Stromal cell of bone marrow (primary cell): Measurements from ENCODE around the gene UVSSA.

Experiments used
- DNase-seq: peaks from one replicate; pipeline ENCODE4 v3.0.0-alpha.2; 2012; ENCODE audit warnings: low read depth

The UVSSA gene, protein sequence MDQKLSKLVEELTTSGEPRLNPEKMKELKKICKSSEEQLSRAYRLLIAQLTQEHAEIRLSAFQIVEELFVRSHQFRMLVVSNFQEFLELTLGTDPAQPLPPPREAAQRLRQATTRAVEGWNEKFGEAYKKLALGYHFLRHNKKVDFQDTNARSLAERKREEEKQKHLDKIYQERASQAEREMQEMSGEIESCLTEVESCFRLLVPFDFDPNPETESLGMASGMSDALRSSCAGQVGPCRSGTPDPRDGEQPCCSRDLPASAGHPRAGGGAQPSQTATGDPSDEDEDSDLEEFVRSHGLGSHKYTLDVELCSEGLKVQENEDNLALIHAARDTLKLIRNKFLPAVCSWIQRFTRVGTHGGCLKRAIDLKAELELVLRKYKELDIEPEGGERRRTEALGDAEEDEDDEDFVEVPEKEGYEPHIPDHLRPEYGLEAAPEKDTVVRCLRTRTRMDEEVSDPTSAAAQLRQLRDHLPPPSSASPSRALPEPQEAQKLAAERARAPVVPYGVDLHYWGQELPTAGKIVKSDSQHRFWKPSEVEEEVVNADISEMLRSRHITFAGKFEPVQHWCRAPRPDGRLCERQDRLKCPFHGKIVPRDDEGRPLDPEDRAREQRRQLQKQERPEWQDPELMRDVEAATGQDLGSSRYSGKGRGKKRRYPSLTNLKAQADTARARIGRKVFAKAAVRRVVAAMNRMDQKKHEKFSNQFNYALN

DNA sequence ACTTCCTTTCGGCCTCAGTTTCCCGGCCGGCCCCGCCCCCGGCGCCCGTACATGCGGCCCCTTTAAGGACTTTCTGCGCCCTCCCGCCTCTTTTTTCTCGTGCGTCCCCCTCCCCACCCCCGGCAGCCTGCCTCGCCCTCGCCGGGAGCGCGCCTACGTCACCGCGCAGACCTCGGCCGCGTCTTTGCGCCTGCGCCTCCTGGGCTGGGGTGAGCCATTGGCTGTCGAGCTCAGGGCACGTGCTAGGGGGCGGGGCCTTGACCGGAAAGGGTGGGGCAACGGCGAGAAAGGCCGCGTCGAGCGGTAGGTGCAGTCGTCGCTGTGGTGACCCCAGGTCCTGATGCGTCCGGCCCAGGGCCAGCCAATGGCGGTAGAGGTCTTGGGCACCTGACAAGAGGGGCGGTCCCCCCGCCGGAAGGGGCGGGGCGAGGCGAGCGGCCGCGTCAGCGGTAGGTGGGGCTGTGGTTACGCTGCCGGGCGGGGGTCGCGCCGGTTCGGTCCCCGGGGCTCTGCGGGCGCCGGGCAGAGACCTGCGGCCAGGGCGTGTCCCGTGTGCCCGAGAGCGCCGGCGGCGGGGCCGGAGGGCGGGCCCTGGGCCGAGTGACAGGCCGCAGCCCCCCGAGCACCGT is at the start of gene UVSSA:
Gene UVSSA, plus strand, starts transcription at position 428 of the 629 bp plus-strand sequence. CDS start 884 bp downstream, outside the sequence.
- DNase-seq: peak; percentile 97

DNA sequence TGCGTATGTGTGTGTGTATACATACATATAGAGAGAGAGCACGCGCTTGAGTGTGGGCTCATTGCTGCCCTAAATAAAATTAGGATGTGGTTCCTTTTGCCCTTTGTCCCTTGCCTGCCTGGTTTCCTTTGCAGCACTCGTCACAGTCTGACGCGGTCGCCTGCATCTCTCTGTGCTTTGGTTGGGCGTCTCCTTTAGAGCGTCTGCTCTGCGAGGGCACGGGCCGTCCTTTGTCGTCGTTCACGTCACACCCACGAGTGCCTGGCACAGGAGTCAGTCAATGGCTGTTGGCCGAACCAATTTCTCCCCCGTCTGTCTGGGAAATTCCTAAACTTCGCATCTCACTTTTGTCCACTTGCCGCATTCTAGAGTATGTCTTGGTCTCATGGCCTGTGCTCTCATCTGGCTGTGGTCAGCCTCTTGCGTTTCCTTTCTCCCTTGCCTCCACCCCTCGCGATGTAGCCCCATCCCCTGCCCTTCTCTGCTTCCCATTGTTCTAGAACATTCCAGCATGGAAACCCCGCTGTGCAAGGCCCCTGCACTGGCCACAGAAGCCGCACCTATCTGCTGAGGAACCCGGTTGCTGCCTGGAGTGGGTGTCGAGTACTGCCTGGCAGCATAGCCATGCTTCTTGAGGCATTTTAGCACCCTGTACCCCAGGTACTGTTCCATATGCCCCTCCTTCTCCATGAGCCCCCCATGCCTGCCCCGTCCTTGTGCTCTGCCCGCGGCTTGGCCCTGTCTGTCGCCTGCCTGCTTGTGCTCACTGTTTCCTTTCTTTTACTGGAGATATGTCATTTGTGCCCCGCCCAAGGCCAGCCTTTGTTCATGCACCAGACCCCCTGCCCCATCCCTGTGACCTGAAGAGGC is 49.3 kb upstream of the UVSSA start:
- DNase-seq: no peak

DNA sequence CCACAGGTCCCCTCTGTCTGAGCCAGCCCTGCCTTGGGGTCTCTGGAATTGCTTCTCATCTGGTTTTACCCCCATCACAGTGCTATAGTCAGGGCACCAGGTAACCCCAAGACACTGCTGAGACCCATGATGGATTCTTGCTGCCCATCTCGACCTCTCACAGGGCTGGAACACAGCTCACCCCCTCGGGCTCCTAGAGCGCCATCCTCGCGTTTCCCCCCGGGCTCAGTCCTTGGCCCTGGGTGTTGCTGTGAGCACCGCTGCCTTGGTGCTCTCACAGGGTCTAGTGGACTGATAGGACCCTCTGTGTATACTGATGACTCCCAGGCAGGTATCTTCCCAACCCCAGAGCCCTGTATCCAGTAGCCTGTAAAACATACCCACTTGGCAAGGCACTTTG is 48.5 kb upstream of the UVSSA start:
- DNase-seq: no peak

DNA sequence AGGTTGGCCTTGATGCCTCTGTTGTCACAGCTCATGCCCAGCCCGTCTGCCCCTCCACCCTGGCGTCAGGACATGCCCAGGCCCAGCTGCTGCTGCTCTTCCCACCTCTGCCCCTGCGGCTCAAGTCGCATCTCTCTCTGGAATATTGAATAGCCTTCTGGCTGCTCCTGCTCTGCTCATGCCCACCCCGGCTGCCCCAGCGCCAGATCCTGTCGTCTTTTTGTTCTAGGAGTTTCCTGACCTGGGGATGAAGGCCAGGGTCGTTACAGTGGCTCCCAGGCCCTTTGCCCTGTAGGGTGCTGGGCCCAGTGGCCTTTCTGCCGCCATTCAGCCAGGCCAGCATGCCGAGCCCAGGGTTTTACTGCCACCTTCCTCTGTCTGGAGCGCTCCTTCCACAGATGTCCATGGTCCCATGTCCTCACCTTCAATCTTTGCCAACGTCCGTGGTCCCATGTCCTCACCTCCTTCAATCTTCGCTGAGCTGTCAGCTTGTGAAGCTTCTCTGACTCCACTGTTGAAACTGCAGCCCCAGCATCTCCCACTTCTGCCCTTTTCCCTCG is 47.6 kb upstream of the UVSSA start:
- no peak for DNase-seq

DNA sequence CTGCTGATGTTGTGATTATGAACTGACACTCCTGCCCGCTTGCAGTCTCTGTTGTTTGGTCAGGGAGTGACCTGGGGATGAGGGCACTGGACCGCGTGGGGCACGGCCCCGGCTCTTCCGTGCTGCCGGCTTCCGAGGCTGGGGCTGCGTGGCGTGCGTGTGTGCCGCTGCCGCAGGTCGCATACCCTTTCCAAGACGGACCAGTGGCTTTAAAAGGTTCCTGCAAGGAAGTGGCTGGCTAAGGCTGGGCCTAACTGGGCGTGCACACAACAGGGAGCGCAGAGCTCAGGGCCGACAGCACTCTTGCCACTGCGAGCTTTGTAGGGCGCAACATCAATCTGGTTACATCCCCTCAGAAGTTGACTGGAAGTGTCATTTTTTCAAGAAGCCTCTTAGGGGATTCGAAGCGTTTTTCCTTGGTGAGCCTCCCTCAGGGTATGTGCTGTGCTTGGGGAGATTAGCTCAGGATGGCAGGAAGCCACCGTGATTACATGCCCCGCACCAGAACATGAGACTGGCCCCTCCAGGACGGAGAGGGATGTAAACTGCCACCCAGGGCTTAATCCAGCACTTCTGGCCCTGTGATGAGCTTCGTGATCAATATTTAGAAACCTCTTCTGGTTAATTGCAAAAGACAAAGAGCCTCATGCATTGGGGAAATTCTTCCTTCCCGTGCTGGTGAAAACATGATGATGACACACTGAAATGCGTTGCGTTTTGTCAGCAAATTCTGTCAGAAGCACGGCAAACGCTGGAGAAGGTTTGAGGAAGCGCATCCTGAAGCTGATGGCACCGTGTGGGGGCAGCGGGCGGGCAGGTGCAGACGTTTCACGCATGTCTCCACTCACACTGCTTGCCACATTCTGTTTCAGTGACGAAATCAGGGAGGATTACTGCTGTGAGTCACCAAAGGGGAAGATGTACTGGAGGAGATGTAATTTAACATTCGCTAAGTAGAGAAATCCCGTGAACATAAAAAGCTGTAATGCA is 46.2 kb upstream of the UVSSA start:
- DNase-seq: no peak

DNA sequence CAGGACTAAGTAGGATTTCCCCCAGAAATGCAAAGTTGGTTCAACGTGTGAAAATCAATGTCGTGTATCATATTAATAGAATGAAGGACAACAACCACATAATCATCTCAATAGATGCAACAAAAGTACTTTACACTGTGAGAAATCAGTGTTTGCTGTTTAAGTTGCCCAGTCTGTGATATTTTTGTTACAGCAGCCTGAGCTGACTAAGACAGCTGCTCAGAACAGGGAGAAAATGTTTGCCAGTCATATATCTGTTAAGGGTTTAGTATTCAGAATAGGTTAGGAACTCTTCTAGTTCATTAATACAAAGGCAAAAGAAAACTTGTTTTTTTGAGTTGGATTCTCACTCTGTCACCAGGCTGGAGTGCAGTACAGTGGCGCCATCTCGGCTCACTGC is 44.8 kb upstream of the UVSSA start:
- DNase-seq: no peak

DNA sequence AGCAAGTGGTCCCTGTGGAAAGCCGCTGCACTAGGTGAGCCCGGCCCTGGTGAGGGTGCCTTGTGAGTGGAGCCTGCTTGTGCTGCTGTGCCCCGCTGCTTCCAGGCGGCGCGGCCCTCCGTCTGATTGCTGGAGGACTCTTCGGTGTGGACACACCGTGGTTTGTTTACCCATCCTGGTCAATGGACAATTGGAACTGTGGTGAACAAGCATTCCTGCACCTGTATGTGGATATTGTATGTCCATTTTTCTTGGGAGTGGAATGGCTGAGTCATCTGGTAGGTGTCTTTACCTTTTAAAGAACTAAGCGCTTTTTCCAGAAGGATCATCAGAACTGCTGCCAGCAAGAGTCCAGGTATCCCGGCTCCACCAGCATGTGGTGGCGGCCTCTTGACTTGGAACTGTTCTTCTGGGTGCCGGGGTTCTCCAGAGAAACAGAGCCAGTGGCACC is 41.7 kb upstream of the UVSSA start:
- no peak for DNase-seq

DNA sequence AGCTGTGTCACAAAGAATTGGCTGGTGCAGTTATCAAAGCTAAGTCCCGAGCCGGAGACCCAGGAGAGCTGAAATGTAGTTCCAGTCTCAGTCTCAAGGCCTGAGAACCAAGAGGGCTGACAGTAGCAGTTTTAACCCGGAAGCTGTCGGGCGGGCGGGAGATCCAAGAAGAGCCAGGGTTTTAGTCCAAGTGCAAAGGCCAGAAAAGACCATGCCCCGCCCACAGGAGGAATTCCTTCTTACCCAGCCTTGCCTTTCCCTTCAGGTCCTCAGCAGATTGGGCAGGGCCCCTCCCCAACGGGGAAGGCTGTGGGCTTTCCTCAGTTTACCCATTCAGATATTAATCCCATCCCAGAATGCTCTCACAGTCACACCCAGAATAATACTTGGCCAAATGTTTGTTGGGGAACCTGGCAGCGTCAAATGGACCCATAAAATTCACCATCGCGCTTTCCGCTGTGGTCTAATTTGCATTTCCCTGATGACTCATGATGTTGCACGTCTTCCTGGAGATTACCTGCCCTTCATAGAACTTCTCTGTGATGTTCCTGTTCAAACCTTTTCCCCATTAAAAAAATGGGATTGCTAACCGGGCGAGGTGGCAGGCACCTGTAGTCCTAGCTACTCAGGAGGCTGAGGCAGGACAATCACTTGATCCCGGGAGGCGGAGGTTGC is 41.1 kb upstream of the UVSSA start:
- DNase-seq: no peak

DNA sequence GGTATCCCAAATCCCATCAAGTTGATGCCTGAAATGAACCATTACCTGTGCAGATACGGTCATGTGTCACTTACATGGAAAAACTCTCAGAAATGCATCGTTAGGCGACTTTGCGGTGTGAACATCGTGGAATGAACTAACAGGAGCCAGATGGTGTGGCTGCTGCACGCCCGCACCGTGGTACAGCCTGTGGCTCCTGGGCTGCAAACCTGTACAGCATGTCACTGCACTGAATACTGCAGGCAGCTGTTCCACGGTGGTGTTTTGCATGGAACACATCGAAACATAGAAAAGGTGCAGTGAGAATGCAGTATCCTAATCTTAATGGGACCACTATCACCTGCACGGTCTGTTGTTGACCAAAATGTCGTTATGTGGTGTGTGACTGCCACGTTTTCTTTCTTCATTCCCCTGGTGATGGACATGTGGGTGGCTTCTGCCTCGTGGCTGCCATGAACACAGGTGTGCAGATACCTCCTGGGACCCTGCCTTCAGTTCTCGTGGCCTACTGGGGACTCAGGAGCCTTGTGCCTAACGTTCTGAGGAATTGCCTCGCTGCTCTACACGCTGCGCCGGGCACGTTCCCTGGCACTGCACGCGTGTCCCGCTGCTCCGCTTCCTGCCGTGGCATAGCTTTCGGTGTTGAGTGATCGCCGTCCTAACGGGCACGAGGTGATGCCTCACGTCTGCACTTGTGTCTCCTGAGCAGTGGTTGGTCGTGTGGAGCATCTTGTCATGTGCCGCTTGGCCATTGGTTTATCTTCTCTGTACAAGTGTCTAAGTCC is 38.9 kb upstream of the UVSSA start:
- DNase-seq: no peak

DNA sequence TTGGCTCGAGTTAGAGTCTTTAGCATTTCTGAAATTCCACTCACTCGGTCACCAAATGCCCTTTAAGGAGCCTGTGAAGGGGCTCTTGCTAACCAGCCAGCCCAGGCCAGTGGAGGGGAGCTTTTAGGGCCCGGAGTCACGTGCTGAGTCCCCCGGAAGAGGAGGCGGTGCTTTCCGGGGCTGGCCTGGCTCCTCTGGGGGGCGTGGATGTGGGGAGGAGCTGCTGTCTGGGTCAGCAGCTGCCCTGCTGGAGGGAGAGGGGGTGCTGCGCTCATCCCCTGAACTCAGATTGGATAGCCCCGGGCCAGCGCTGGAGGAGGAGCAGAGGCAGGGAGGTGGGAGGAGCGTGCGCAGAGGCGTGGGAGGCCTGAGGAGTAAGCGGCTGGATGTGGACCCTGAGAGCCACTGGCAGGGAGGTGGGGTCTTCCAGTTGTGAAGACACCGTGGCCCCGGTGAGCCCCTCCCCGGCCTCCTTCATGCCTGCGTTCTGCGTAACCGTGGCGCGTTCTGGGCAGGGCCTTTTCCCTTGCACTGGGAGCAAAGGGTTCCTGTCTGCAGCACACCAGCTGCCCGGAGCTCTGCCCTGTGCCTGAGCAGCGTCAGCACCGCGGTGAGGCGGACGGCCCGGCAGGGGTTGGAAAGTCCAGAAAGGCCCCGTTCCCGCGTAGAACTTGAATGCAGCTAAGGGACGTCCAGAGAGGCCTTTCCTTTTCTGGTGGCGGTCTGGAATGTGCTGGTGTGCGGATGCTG is 37.6 kb upstream of the UVSSA start:
- peak; percentile 90 for DNase-seq

DNA sequence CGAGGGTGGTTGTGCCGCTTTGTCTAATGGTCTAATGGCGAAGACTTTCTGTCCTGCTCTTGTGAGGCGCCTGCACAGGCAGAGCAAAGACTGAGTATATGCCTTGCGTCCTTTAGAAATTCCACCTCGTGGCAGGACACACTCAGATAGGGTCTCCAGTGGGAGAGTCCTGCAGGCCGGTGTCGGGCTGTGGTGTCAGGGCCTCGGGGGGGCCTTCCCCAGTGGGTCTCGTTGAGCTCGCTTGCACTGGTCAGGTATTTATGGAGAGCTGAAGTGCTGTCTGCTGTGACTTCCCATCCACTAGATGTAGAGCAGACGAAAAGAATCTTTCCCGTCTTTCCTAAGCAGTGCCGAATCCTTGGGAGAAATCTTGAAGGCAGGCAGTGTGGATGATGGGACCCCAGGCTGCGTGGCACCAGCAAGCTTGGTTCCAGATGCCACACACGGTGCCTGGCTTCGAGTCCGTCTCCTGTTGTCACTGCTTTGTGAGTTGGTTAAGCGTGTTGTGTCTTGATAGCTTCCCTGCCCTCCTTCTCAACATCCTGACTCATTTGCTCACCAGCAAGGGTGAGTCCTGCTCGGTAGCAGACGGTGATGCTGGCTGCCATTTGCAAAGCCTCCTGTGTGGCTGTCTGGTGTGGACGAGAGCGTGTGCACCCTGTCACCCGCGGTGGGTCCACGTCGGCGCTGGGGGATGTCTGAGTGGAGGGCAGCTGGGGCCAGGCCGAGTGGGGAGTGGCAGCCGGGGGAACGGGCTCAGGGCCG is 36.8 kb upstream of the UVSSA start:
- no peak for DNase-seq

DNA sequence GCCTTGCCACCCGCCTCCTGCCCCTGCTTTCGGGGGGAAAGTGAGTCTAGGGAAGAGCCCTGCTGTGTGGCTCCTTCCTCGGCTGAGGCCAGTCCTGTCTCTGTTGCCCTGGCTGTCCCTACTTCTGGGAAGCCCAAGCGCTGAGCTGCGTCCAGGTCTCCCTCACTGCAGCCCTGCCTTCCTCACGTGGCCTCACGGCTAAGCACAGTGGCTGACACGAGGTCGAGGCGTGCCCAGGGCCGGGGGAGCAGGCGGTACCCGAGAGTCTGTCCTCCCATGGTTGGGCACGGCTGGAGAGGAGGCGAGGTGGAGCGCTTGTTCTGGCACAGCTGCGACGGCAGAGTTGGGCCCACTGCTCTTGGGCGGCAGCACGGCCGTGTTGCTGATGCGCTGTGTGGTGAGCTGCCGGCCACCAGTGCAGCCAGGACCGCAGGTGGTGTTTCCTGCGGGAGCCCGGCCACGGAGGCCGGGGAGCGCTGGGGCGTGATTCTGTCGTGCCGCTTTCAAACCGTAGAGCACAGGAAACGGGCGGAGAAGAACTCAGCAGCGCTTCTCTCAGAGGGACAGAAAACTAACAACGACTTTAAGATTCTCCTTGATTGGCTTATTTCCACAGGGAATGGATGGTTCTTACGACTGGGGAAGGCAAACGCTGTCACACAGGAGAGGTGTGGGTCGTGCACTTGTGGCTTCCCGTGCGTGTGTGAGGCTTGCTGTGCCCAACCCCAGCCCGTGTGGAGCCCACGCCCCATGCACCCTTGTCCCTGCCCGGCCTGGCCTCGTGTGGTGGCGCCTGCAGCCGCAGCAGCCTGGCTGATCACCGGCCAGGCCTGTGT is 36.0 kb upstream of the UVSSA start:
- DNase-seq: no peak

DNA sequence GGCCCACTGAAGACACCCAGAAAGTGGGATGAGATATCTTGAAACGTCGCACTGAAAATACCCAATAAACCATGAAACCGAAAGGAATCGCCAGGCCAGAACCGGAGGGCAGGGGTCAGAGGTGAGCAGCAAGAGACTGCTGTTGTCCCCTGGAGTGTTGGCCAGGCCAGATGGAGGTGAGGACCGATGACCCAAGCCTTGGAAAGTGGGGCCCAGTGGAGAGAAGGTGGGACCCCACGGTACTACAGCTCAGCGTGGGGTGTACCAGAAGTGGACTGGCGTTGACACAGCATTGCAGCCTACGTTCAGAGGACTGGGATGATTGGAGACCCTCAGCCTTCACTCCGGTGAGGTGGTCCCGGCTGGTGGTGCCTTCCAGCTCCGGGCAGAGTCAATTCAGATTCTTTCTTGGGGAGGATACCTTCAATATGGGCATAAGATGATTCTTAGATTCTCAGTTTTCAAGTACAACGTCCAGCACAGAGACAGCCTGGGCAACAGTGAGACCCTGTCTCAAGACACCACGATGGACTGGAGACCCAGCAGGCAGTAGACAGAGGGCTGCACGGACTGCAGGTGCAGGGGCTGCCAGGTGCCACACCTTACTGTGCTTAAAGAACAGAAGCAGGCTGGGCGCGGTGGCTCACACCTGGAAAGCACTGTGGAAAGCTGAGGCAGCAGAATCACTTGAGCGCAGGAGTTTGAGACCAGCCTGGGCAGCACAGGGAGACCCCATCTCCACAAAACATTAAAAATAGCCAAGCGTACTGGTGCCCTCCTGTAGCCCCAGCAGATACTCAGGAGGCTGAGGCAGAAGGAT is 34.0 kb upstream of the UVSSA start:
- no peak for DNase-seq

DNA sequence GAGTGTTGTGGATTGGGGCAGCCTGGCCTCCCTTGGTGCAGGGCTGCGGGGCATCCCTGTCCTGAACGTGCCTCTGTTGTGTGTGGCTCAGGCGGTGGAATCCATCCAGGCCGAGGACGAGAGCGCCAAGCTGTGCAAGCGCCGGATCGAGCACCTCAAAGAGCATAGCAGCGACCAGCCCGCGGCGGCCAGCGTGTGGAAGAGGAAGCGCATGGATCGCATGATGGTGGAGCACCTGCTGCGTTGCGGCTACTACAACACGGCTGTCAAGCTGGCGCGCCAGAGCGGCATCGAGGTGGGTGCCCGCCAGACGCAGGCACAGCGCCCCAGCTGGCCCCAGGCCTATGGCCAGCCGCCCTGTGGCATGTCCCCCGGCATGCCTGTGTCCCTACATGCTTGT is 31.7 kb upstream of the UVSSA start:
- DNase-seq: no peak

DNA sequence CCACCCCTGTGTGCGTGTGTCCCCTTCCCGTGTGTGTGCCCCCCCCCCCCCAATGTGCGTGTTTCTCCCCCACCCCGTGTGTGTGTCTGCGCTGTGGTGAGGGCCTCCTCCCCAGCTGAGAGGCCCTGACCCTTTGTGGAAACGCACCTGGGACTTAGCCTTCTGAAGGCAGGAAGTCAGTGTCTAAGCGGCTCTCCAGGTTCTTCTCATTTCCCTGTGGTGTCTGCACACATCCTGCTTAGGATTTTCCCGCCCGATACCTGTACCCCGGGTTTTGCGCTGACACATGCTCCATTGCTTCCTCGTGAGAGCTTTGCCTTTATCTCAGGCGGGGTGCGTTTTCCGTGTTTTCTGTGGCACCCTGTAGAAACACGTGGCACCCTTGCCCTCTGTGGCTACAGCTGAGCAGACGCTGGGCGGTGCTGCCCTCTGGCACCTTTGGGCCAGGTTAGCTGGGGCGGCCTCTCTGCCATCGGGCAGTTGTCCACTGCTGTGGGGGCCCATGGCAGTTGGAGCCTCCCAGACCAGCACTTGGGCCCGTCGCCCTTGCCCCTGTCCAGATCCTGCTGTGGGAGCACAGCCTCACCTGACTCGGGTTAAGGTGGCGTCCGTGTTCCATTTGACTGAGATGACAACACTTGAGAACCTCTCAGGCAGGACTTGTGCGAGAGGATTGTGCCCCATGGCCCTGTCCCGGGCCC is 31.0 kb upstream of the UVSSA start:
- no peak for DNase-seq
